Heart left ventricle (tissue), 16 donors: Measurements from ENCODE around the gene BLCAP. TPM values are rescaled to one million over a fixed set of nuclear protein-coding genes. Genes with fewer than 3 reads are reported as not detected.

Experiments used
- ATAC-seq, 4 donors: fragments of 200-7000 bp; cut with Tn5 transposase; one replicate each; pipeline ENCODE4 v1.9.1; 2020 to 2022; ENCODE audit warnings: moderate library complexity in 4 of 4, mild to moderate bottlenecking in 3 of 4, moderate number of reproducible peaks in 1 of 4
- DNase-seq, 5 donors: peaks; one replicate each; pipeline ENCODE4 v3.0.0-alpha.2; 2020
- H3K27ac ChIP-seq, 12 donors: fragments of 200-600 bp; sonication (generic) in 4 of 12; one replicate each; pipeline versions ENCODE4 v1.5.0 to v1.8.0; 2016 to 2022; ENCODE audit warnings: mild to moderate bottlenecking in 2 of 12
- H3K27me3 ChIP-seq, 9 donors: fragments of 200-600 bp; sonication (generic) in 2 of 9; one replicate each; pipeline versions ENCODE4 v1.5.1 to v1.8.0; 2016 to 2022; ENCODE audit warnings: mild to moderate bottlenecking in 3 of 9
- H3K36me3 ChIP-seq, 9 donors: fragments of 200-600 bp; sonication (generic) in 2 of 9; one replicate each; pipeline versions ENCODE4 v1.5.0 to v1.8.0; 2018 to 2022; ENCODE audit warnings: mild to moderate bottlenecking in 2 of 9
- H3K4me1 ChIP-seq, 12 donors: fragments of 200-600 bp; sonication (generic) in 4 of 12; one replicate each; pipeline versions ENCODE4 v1.5.0 to v1.8.0; 2016 to 2022; ENCODE audit warnings: mild to moderate bottlenecking in 3 of 12
- H3K4me3 ChIP-seq, 12 donors: fragments of 200-600 bp; sonication (generic) in 4 of 12; one replicate each; pipeline versions ENCODE4 v1.5.0 to v1.8.0; 2017 to 2022; ENCODE audit warnings: mild to moderate bottlenecking in 9 of 12, moderate library complexity in 4 of 12
- H3K9me3 ChIP-seq, 12 donors: fragments of 200-600 bp; sonication (generic) in 4 of 12; one replicate each; pipeline versions ENCODE4 v1.5.0 to v1.8.0; 2016 to 2022; ENCODE audit warnings: mild to moderate bottlenecking in 1 of 12
- CTCF ChIP-seq, 12 donors: fragments of 200-600 bp; sonication (generic) in 4 of 12; IDR thresholded peaks; one replicate each; pipeline versions ENCODE4 v1.5.0 to v1.8.0; 2018 to 2022; ENCODE audit warnings: antibody characterized with exemption in 12 of 12, mild to moderate bottlenecking in 5 of 12
- POLR2A ChIP-seq, 2 donors: fragments of 450-650 bp; IDR thresholded peaks; one replicate each; pipeline ENCODE4 v1.6.1; 2017; ENCODE audit warnings: antibody characterized with exemption in 2 of 2, mild to moderate bottlenecking in 2 of 2, moderate library complexity in 2 of 2
- WGBS, 4 donors: extraction: QIAGEN DNeasy Blood & Tissue Kit in 2 of 4; methylation state at CpG; one replicate each; pipeline versions ENCODE4 v1.1.5 to v1.1.7; 2013 to 2018; 5-methylcytosine and 5-hydroxymethylcytosine counted together
- intact Hi-C, 10 donors: fragments of 100-400 bp; cut with DNase I; formaldehyde crosslinking; loops; one replicate each; pipeline versions ENCODE4 v1.11.1 to v1.14.2; 2022
- polyA plus RNA-seq, 2 donors: library from polyadenylated mRNA; stranded (reverse); fragments of 200-250 nt; gene quantifications; one replicate each; pipeline ENCODE4 v1.2.3, GENCODE V29; 2013
- total RNA-seq, 9 donors: library from RNA; depleted of rRNA in 2 of 9; stranded (reverse); fragments of >200 nt in 2 of 9; fragmentation: NEBNext Ultra II Directional in 3 of 9; extraction: Animal tissue kit (Norgen Biotek cat#: 25700) in 3 of 9; gene quantifications; one replicate each; pipeline versions ENCODE4 v1.1.0 to v1.2.4, GENCODE V29; 2016 to 2023
- donor health status: ischemic (EF 13 %, LVEDD 7.1; RV severe dilation, severe dysfunction).
- donor health status: healthy with polysubstance abuse.
- donor health status: DM: no; HTN: yes; CAD: no.
- donor health status: DM: no; HTN: no; CAD: no.
- donor health status: ischemic (EF 25% LVEDD 6.9; RV normal size, moderate dysfunction).
- donor health status: ischemic (EF 25% LVEDD 5.7; RV mildly dilated, moderate dysfunction).
- donor health status: healthy.
- donor health status: DM: yes; HTN: yes; CAD: no.
- donor health status: ischemic (EF 35%, LVEDD 5.7; RV mildly dilated, moderate dysfunction).
- donor health status: nonischemic (EF 11% LVEDD 7.7; RV severe dilation, severe dysfunction).
- donor health status: DM: yes; HTN: yes; CAD: no.
- donor health status: PGD.
- donor health status: ischemic (EF 29% LVEDD 5.4; RV normal size, mild dysfunction).
- donor health status: nonischemic (EF 23%, LVEDD 6.1; RV moderate dilation, normal function).

The BLCAP gene
- total and polyA plus RNA-seq, 11 donors = 66.7 to 99.5 (median 81.7) TPM

- Histone ChIP-seq H3K4me1 (no peaks in the 10 kb centered on the region), H3K9me3 (no peaks in the 10 kb centered on the region), H3K36me3 (no peaks in the 10 kb centered on the region), H3K27me3 (peaks cover 0 to 28% (median 2%) of the 10 kb centered on the region in 9 donors), H3K27ac (no peak overlapping the region), H3K4me3 (no peak overlapping the region)
- DNase-seq (no peak), ATAC-seq (no peak)
- WGBS, 4 donors = 63 to 82% (median 78%) methylated on average over 3 to 5 of the region's 5 CpGs
- TF ChIP-seq CTCF (IDR thresholded peaks at IDR 0.05) (no peak), POLR2A (IDR thresholded peaks at IDR 0.05) (no peak)
- intact Hi-C loops = loop anchor here in 2 of 10 donors (10.0 kb wide), 2 partner anchors 60 to 250 kb away; no protein-coding TSS in a partner anchor
Measured at GRCh38 chr20:37574199-37574890, 46.7 kb upstream of the BLCAP start.

GRCh38 chr20:37573626-37574198 is 46.0 kb upstream of the BLCAP start:
- peaks cover 0 to 29% (median 2%) of the 10 kb centered on the region in 9 donors for H3K27me3 ChIP-seq
- no peaks in the 10 kb centered on the region for H3K9me3 ChIP-seq
- no peak for ATAC-seq
- intact Hi-C loops = loop anchor here in 2 of 10 donors (10.0 kb wide), 2 partner anchors 61 to 251 kb away; no protein-coding TSS in a partner anchor
- TF ChIP-seq CTCF (IDR thresholded peaks at IDR 0.05) (no peak), POLR2A (IDR thresholded peaks at IDR 0.05) (no peak)
- no peaks in the 10 kb centered on the region for H3K36me3 ChIP-seq
- no peaks in the 10 kb centered on the region for H3K4me1 ChIP-seq
- WGBS, 4 donors = 75 to 89% (median 80%) methylated on average over 8 to 9 of the region's 9 CpGs
- H3K27ac ChIP-seq = no peak overlapping the region
- no peak for DNase-seq
- H3K4me3 ChIP-seq = no peak overlapping the region

DNA sequence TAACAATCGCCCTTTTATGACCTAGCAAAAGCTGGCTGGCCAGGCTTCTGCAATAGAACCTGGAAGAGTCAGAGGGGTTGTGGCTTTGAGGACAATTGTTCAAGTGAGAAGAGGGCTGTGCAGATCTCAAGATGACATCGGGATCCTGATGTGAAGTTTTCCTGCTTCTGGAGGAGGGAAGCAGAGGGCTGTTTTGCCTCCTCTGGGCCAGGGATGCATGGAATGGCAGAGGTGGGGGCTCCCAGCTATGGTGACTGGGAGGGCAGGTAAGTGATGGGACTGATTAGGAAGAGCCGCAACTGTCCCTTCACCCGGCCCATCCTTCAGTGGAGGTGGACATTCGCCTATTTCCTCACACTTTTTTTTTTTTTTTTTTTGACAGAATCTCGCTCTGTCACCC is 43.4 kb upstream of the BLCAP start:
- no peak for DNase-seq
- TF ChIP-seq POLR2A (IDR thresholded peaks at IDR 0.05) = no peak
- TF ChIP-seq CTCF (IDR thresholded peaks at IDR 0.05) = no peak
- ATAC-seq = no peak
- Histone ChIP-seq H3K9me3 (no peaks in the 10 kb centered on the region), H3K36me3 (no peaks in the 10 kb centered on the region), H3K27ac (no peak overlapping the region), H3K4me1 (no peaks in the 10 kb centered on the region), H3K27me3 (peaks cover 0 to 41% (median 10%) of the 10 kb centered on the region in 9 donors), H3K4me3 (no peak overlapping the region)
- WGBS, 4 donors = 73 to 79% (median 77%) methylated on average over 6 of the region's 6 CpGs
- intact Hi-C loops = loop anchor here in 2 of 10 donors (10.0 kb wide), 2 partner anchors 64 to 254 kb away; no protein-coding TSS in a partner anchor

- Histone ChIP-seq H3K4me1 (no peaks in the 10 kb centered on the region), H3K4me3 (no peak overlapping the region), H3K27ac (no peak overlapping the region), H3K36me3 (no peaks in the 10 kb centered on the region), H3K9me3 (no peaks in the 10 kb centered on the region), H3K27me3 (peaks cover 0 to 43% (median 11%) of the 10 kb centered on the region in 9 donors)
- 90 to 95% (median 93%) methylated on average over 1 of the region's 1 CpG for WGBS, 4 donors
- no peak for TF ChIP-seq CTCF (IDR thresholded peaks at IDR 0.05)
- TF ChIP-seq POLR2A (IDR thresholded peaks at IDR 0.05) = no peak
- intact Hi-C loops = loop anchor here in 2 of 10 donors (10.0 kb wide), 2 partner anchors 64 to 254 kb away; no protein-coding TSS in a partner anchor
- DNase-seq (no peak), ATAC-seq (no peak)
Measured at GRCh38 chr20:37570419-37570818, 42.7 kb upstream of the BLCAP start.
